HUES6 (cell line): ENCODE measurements around the gene TAF6.

Experiments used
- H3K27ac ChIP-seq: 2 replicates; pipeline ENCODE4 v1.7.0; 2013; ENCODE audit warnings: low read depth, mild to moderate bottlenecking, low read length, inconsistent platforms
- H3K27me3 ChIP-seq: 2 replicates; pipeline ENCODE4 v1.6.1; 2013; ENCODE audit warnings: low read length; ENCODE audit not compliant: control insufficient read depth, insufficient read depth
- H3K36me3 ChIP-seq: 2 replicates; pipeline ENCODE4 v1.6.1; 2013; ENCODE audit warnings: low read length; ENCODE audit not compliant: control insufficient read depth, insufficient read depth
- H3K4me1 ChIP-seq: 2 replicates; pipeline ENCODE4 v1.6.1; 2013; ENCODE audit warnings: low read length; ENCODE audit not compliant: control insufficient read depth, insufficient read depth
- H3K4me3 ChIP-seq: 2 replicates; pipeline ENCODE4 v1.5.1; 2013; ENCODE audit warnings: low read depth, low read length
- H3K9ac ChIP-seq: one replicate; pipeline ENCODE4 v1.6.1; 2013; ENCODE audit warnings: mild to moderate bottlenecking, low read length
- H3K9me3 ChIP-seq: 2 replicates; pipeline ENCODE4 v1.6.1; 2013; ENCODE audit warnings: low read depth, low read length; ENCODE audit not compliant: control insufficient read depth, insufficient read depth

TAF6 gene

DNA sequence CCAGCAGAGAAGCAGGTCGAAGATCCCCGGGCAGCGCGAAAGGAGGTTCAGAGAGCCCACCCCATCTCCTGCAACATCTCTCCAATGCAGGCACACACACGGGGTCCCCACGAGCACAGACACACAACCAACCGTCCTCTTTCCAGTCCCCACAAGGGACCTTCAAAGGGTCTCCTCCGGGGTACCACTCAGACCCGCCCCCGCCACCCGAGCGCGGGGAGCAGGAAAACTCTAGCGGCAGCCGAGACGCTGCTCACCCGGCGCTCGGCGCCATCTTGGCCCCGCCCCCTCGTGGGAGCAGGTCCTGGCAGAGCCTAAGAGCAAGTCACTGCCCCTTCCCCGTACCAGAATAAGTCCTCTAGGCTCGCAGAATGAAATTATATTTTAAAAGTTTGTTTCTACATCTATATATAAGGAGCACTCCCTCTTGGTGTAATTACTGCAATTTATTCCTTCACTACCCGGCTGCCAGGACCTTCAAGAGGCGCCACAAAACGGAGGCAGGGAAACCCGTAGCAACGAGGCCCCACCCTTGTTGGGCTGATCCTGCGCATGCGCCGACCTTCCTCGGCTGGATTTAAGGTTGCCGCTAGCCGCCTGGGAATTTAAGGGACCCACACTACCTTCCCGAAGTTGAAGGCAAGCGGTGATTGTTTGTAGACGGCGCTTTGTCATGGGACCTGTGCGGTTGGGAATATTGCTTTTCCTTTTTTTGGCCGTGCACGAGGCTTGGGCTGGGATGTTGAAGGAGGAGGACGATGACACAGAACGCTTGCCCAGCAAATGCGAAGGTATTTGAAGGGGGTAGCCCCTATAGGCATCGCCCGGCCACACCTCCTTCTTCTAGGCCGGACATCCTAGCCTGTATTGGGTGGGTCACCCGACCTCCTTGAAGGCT is at the start of gene TAF6, which contains the start of gene CNPY4:
TAF6 (minus strand) TSS at position 287 of the 898 bp plus-strand sequence. CDS start 5,149 bp downstream, outside the sequence.
CNPY4 (plus strand) TSS at position 563 of the 898 bp plus-strand sequence; CDS start at position 674, 111 bp downstream.
- Histone ChIP-seq H3K9me3 (no peaks in the 10 kb centered on the region), H3K4me1 (peaks cover 10% of the 10 kb centered on the region), H3K27ac (peak within 1 kb of the TSS; percentile 98), H3K36me3 (0 out of 2 replicates have a peak, but pooled peaks cover 3% of the 10 kb centered on the region), H3K27me3 (no peaks in the 10 kb centered on the region), H3K4me3 (peak within 1 kb of the TSS; percentile 82), H3K9ac (peak within 1 kb of the TSS; percentile 88)

DNA sequence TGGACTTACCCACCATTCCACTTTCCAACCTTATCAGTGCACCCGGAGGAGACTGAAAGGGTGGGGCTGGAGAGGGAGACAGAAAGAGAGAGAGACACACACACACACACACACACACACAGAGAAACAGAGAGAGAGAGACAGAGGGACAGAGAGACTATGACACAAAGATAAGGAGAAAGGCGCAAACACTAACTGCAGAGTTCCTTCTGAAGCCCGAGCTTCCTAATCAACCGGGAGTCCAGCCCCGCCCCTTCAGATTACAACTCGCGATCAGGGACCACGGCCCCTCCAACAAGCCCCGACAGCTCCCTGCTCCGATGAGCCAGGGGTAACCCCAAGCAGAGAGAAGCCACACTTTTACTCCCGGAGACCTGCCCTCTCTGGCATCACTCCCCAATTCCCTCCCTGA is 48.8 kb upstream of the TAF6 start:
- Histone ChIP-seq H3K9ac (peak overlapping the region; percentile 45), H3K4me3 (peak overlapping the region; percentile 76), H3K27me3 (peaks cover 35% of the 10 kb centered on the region), H3K9me3 (no peaks in the 10 kb centered on the region), H3K4me1 (peaks cover 38% of the 10 kb centered on the region), H3K27ac (no peak overlapping the region), H3K36me3 (no peaks in the 10 kb centered on the region)

DNA sequence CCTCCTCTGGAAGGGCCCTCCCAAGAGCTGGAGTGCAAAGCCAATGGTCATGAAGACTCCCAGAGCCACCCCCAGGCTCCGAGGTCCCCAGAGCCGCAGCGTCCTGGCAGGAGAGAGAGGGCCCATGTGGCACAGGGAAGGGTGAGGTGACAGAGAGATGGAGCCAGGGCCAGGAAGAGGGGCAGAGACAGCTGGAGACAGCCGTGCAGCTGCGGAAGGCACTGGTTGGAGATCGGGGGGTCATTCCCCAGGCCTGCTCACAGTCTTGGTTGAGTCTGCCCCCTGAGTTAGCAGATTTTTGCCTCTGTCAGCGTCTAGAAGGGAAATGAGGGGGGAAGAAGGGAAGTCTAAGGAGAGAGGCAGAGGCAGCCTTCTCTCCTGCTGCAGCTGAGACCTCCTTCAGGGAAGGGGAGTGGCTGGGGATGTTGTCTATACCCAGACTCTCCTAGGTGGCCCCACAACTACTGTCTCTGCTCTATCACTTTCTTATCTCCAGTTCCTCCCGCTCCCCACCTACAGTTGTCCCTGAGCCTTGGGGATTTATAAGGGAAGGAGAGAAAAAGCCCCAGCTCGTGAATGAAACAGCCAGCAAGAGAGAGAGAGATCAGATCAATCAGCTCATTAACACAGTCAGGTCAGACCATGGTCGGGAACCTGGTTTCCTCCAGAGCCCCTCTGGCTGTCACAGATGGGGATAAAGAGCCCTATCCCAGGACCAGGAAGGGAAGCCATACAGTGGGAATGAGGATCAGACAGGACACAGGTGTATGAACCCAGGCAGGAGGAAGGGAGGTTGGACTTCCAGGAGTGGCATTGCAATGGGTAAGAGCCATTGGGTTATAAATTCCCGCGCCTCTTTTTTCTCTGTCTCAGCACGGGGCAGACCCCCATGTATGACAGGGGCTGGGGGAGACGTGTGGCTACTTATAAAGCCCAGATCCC is 48.1 kb upstream of the TAF6 start:
- no peaks in the 10 kb centered on the region for H3K9me3 ChIP-seq
- H3K9ac ChIP-seq, result no peak overlapping the region
- H3K4me3 ChIP-seq, result peak overlapping the region; percentile 76
- no peak overlapping the region for H3K27ac ChIP-seq
- H3K4me1 ChIP-seq, result peaks cover 40% of the 10 kb centered on the region
- H3K36me3 ChIP-seq, result no peaks in the 10 kb centered on the region
- H3K27me3 ChIP-seq, result peaks cover 35% of the 10 kb centered on the region

DNA sequence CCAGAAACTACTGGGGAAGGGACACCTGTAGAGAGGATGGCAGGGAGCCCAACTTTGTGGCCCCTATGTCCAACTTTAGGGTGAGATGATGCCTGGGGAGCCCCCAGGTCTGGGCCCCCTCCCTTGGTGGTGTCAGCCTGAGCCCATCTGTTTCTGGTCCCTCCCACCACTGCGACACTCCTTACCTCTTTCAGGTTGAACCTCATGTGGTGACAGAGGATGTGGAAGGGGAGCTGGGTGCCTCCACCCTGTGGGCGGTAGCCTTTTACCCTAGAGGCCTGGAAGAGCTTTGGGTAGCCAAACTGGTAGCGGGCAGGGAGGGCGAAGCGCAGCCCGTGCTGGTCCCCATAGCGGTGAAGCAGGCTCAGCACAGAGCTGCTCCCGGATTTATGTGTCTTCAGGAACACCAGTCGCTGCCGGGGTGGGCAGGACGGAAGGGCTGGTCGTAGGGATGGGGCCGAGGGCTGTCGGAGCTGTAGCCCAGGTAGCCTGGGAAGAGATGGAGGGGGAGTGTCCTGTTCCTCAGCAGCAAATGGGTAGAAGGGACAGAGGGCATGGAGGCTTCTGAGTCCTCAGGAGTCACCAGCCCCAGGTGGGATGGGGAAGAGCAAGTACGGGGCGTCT is 47.3 kb upstream of the TAF6 start:
- Histone ChIP-seq H3K9me3 (no peaks in the 10 kb centered on the region), H3K27me3 (peaks cover 31% of the 10 kb centered on the region), H3K4me1 (peaks cover 40% of the 10 kb centered on the region), H3K4me3 (no peak overlapping the region; the same call in 1 of the 2 replicates), H3K9ac (no peak overlapping the region), H3K27ac (no peak overlapping the region), H3K36me3 (no peaks in the 10 kb centered on the region)

DNA sequence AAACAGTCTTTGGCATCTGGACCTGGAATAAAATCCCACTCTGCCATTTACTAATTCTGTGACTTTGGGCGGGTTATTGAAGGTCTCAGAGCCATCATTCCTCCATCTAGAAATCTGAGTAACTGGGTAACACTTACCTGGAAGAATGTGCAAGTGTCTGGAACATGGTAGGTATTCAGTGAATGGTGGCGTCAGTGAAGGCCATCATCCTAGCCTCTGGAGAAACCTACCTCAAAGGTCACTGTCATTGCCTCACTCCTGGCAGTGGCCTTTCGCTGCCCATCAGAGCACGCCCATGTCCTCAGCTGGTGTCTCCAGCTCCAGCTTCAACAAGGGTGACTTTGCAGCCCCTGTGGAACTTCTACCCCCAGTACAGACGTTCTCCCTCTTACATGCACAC is 44.7 kb upstream of the TAF6 start:
- Histone ChIP-seq H3K9ac (no peak overlapping the region), H3K27ac (no peak overlapping the region), H3K9me3 (no peaks in the 10 kb centered on the region), H3K4me3 (no peak overlapping the region), H3K27me3 (peaks cover 20% of the 10 kb centered on the region), H3K36me3 (no peaks in the 10 kb centered on the region), H3K4me1 (peaks cover 30% of the 10 kb centered on the region)

DNA sequence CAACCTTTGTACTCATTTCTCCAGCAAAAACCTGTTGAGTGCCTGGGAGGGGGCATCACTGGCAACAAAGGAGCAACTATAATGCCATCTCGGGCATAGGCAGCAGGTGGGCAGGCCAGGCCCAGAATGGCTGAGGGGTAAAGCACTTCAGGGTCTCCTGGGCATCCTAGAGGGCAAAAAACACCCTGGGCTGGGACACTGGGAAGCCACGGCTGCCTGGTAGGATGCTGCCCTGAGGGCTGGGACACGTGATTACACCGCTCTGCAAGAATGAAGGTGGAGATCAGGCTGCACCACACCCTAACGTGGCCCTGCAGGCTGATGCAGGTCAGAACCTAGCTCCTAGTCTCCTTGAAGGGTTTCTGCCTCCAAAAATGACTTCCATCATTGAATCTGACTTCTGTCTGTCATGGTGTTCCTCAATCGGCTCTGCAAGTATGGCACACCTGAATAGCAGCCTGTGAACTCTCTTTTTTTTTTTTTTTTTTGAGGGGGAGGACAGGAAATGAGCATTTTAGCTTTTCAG is 43.9 kb upstream of the TAF6 start:
- no peak overlapping the region for H3K9ac ChIP-seq
- H3K4me1 ChIP-seq, result peaks cover 28% of the 10 kb centered on the region
- H3K27ac ChIP-seq, result no peak overlapping the region
- H3K9me3 ChIP-seq, result no peaks in the 10 kb centered on the region
- peaks cover 20% of the 10 kb centered on the region for H3K27me3 ChIP-seq
- no peak overlapping the region for H3K4me3 ChIP-seq
- no peaks in the 10 kb centered on the region for H3K36me3 ChIP-seq

DNA sequence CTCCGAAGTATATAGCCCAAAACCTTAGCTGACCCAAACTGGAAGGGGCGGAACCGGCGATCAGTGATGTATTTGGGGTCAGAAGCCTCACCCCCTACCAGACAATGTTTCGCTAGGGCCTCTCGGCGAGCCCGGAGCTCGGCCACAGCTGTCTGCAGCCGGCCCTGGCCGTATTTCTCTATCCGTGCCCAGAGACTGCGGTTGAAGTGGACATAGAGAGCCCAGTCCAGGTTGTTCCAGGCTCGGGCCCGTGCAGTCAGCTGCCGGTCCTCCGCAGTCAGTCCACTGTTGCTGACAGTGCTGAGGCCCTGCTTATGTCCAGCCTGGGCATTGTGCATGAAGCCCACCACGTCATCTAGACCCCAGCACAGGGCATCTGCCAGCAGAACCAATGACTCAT is 40.9 kb upstream of the TAF6 start:
- Histone ChIP-seq H3K9ac (no peak overlapping the region), H3K27ac (no peak overlapping the region), H3K4me1 (peaks cover 29% of the 10 kb centered on the region)

DNA sequence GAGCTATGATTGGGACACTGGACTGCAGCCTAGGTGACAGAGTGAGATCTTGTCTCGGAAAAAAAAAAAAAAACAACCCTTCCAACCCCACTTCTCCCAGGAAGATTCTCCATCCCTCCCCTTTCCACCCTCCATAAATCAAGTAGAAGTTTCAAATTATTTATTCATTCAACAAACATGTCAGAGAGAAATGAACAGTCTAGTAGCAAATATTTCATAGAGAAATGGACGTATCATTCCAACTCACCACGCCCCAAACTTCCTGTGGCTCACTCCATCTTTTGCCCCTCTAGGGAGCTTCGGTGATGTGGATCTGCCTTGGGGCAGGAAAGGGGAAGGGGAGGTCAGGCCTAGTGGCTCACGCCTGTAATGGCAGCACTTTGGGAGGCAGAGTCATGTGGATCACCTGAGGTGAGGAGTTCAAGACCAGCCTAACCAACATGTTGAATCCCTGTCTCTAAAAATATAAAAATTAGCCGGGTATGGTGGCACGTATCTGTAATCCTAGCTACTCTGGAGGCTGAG is 40.0 kb upstream of the TAF6 start:
- 0 out of 2 replicates have a peak overlapping the region, but pooled peaks have one; percentile 88 for H3K27ac ChIP-seq
- H3K27me3 ChIP-seq, result no peaks in the 10 kb centered on the region
- no peaks in the 10 kb centered on the region for H3K9me3 ChIP-seq
- peaks cover 37% of the 10 kb centered on the region for H3K4me1 ChIP-seq
- peak overlapping the region; percentile 88 for H3K4me3 ChIP-seq
- H3K36me3 ChIP-seq, result peaks cover 29% of the 10 kb centered on the region
- peak overlapping the region; percentile 53 for H3K9ac ChIP-seq

More for the DNA sequence above, 40.9 kb upstream of the TAF6 start:
- Histone ChIP-seq H3K27me3 (no peaks in the 10 kb centered on the region), H3K4me3 (no peak overlapping the region), H3K36me3 (peaks cover 21% of the 10 kb centered on the region), H3K9me3 (no peaks in the 10 kb centered on the region)

DNA sequence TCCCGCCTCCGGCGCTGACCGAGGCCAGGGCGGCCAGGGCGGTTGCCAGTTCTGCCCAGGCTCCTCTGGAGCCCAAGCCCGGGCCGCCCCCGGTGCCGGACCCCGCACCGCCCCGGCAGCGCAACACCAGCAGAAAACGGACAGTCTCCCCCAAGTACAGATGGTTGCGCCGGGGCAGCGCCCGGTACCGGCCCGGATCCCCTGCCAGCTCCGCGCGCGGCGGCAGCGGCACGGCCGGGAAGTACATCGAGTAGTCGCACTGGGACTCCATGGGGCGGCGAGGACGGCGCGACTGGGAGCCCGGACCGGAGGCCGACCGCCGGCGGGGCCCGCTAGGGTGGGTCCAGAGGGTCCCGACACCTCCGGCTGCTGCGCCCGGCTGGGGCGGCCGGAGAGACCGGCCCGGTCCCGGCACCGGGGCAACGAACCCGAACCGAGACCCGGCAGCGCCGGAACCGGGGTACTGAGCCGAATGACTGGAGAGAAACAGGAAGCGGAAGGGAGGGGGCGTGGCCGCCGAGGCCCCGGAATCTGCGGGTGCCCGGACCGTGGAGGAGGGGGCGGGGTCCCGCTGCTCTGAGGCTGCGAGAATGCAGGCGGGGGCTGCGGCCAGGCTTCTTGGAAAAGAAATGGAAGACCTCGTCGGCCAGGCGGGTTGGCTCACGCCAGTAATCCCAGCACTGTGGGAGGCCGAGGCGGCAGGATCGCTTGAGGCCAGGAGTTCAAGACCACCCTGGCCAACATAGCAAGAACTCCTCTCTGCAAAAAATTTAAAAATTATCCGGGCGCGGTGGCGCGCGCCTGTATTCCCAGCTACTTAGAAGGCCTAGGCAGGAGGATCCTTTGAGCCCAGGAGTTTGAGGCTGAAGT is 39.3 kb upstream of the TAF6 start, which contains the start of gene TRAPPC14:
TRAPPC14 (minus strand) TSS at position 495 of the 870 bp plus-strand sequence; CDS start at position 271, 224 bp downstream.
- H3K9me3 ChIP-seq, result no peaks in the 10 kb centered on the region
- peak within 1 kb of the TSS; percentile 88; the same call in 1 of the 2 replicates for H3K27ac ChIP-seq
- H3K36me3 ChIP-seq, result peaks cover 36% of the 10 kb centered on the region
- H3K9ac ChIP-seq, result peak within 1 kb of the TSS; percentile 79
- H3K4me3 ChIP-seq, result peak within 1 kb of the TSS; percentile 88
- H3K27me3 ChIP-seq, result no peaks in the 10 kb centered on the region
- H3K4me1 ChIP-seq, result peaks cover 43% of the 10 kb centered on the region
